HG02588 (cell line): ENCODE results near the gene PEX6.

ENCODE experiments used
- ATAC-seq: cut with Tn5 transposase; IDR thresholded peaks from one replicate; pipeline ENCODE4 v1.9.1; 2021; ENCODE audit warnings: mild to moderate bottlenecking, moderate library complexity; ENCODE audit not compliant: unreplicated experiment

The PEX6 gene

DNA sequence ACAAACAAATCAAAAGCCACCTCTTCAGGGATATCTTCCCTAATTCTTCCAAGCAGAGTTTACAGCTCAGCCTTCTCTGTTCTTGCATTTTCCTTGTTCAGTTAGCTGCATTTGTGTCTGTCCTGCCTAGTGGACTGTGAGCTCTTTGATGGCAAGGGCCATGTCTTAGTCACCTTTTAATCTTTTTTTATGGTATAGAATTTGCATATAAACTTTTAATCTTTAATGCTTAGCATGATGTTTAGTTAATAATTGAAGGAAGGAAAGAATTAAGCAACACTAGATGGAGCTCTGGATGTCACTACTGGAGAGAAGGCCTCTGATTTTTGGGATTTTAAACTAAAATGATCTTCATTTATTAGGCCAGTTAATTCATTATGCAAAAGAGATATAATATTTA, 17.5 kb upstream of the PEX6 start:
- ATAC-seq = no peak

DNA sequence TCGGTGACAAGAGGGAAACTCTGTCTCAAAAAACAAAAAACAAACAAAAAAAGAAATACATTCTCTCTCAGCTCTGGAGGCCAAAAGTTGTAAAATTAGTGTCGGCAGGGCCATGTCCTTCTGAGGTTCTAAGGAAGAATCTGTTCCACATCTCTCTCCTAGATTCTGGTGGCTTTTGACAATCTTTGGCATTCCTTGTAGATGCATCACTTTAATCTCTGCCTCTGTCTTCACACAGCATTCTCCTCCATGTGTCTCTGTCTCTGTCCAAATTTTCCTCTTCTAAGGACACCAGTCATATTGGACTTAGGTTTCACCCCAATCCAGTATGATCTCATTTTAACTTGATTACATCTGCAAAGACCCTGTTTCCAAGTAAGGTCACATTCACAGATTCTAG, 14.5 kb upstream of the PEX6 start:
- no peak for ATAC-seq

DNA sequence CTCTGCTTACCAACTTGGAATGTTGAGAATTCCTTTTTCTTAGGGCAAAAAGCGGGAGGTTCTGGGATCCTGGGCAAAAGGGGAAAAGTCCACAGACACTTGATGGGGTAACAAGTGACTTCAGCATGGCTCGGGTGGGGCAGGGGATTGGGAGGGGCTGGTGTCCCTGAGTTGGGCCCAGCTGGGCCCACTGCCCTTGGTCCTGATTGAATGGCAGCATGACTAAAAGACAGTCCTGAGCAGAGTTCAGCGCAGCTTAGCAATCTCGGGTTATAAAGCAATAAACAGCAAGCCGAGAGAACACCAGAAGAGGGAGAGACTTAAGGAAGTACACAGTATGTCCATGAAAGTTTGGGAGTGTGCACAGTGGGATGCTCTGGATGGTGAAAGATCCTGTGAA, 10.9 kb upstream of the PEX6 start:
- ATAC-seq = no peak

DNA sequence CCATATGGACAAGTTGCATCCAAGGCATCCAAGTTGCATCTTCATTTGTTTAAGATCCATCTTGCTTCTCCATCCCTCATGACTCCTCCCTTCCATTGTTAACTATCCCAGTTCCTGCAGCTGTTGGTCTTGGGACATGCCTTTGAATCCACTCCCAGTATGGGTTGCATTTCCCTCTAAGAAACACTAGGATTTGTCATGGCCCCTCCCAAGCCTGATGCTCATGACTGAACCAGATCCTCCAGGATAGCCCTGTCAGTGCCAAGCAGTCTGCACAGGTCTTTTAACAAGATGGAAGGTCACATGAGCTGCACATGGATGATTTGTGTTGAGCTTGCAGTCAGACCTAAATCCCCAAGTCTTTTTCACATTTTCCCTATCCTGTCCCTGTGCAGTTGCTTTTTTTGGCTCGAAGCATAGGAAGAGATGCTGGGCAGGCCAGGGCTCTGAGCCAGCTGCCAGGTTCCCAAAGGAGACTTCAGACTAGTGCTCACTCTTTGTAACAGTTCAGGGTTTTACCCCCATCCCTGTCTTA, 9.6 kb upstream of the PEX6 start:
- no peak for ATAC-seq

DNA sequence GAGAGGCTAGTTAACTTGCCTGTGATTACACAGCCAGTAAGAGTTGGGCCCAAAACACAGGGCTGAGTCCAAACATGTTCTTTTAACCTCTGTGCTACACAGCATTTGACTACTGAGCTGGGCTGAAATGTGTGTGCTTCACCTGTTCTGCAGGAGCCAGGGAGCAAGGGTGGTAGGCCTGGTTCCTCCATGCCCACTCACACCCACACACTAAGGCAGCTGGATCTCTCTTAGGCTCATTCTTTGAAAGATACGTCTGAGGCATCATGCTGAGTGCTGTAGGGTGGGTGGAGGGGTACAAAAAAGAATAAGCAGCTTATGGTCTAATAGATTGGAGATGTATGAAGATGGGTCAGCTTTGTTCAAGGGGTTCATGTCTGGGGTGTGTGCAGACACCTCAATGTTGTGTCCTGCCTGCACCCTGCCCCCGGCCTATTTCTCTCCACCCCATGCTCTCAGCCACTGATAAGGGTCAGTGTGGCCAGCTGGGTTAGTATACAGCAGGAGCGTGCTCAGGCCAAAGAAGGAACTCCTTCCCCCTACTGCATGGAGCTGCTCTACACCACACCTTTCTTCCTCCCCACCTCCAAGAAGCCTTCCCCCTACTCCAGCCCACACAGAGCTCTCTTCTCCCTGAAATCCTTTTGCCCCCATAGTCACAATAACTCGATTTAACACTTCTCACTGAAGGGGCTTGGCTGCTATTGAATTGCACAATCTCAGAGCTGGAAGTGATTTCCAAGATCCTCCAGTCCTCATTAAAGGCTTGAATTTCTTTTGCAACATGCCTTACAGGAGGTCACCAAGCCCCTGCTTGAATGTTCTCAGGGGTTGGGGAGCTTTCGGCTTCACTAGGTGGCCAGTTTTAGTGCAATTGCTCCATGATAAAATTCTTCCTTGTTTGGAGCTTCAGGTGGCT, 8.8 kb upstream of the PEX6 start:
- no peak for ATAC-seq

DNA sequence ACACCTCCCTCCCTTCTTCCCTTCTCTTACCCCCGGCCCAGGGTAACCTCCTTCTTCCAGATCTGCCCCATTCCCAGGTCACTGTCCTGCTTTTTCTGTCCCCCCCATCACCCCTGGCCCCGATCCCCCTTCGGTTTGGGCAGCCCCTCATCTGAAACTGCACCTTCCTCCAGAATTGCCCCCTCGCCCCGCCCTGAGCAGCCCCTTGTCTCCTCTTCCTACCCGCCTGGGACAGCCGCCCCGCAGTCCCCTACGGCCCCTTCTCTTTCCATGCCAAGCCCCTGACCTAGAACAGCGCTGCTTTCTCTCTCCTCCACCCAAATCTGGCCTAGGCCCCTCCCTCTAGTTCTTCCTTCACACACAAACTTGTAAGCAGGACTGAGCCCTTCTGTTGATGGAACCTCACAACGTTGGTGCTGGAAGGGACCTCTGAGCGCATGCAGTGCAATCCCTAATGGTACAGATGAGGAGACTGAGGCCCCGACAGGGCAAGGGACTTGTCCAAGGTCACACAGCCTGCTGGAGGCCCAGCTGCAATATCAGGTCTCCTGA, 6.0 kb upstream of the PEX6 start:
- ATAC-seq = no peak

DNA sequence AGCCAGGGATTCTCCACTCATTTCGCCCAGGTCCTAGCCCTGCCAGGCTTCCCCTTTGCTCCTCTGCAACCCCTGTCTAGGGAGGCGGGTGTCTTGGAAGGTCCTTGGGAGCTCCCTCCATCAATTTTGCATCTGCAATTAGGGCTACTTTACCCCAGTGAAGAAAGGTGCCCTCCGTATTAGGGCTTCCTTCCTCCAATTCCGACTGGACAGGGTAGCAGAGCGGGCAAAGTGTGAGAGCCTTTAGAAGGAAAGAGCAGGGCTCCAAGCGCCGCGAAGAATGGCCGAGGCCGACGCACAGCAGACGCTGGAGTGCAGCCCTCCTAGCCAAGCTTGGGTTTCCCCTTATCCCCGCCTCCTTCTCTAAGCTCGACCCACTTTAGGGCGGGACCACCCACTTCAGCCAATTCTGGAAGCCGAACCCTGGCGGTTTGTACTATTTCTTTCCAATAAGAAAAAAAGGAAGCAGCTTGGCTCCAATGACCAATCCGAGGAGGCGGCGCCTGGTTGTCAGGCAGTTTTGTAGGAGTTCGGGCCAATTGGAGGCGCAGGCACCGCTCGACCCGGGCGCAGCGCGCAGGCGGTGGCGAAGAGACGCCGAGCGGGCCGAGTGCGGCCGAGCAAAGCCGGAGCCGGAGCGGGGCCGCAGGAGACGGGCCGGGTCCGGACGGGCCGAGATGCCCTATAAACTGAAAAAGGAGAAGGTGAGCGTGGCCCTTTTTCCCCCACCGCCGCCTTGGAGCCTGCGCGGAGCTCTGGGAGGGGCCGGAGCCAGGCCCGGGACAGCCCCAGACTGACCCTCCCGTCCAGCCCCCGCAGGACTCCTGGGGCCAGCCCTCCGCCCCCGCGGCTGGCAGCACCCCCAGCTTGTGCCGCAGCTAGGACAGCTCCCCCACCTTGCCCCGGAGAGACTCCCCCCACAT, 5.3 kb upstream of the PEX6 start, which contains the start of gene PPP2R5D:
PPP2R5D (plus strand) TSS at position 570 of the 923 bp plus-strand sequence; CDS start at position 678, 108 bp downstream.
- peak; percentile 91 for ATAC-seq

DNA sequence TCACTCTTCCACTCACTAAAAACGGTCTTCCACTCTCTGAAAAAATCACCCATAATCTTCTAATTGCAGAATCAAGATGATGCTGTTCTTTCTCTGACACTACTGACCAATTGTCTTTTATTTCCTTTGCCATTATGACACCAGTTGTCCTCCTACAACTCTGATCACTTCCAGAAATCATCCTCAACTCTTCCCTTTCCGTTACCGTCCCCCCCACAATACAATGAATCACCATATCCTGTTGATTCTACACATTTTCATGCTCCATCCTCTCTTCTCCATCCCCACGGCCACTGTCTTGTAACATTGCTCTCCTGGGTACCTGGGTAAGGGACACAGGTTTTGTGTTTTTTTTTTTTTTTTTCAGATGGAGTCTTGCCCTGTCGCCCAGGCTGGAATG, 2.9 kb upstream of the PEX6 start:
- no peak for ATAC-seq

DNA sequence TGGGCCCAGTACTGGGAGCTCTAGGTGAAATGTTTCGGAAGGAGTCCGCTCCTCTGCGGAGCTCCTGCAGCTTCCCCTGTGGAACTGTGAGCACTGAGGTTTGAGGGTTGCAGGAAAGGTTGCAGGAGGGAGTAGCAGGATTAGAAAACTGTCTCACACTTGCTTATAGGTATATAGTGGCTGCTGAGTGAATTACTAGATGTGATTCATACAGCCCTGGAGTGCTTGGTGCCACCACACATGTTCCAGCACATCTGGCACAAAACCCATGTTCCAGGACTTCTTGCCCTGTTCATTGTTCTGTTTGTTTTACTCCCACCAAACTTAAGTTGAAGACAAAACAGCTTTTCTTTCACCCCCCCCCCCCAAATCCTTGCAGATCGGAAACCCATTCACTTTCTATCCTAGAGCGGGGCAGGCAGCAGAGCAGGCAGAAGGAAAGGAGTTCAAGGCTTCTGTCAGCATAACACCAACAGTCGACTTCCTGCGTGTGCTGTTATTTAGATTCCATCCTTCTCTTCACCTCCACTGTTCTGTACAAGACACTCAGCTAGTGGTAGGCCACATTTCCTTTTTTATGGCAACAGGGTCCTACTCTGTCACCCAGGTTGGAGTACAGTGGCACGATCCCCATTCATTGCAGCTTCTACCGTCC, 669 bp upstream of the PEX6 start:
- no peak for ATAC-seq

DNA sequence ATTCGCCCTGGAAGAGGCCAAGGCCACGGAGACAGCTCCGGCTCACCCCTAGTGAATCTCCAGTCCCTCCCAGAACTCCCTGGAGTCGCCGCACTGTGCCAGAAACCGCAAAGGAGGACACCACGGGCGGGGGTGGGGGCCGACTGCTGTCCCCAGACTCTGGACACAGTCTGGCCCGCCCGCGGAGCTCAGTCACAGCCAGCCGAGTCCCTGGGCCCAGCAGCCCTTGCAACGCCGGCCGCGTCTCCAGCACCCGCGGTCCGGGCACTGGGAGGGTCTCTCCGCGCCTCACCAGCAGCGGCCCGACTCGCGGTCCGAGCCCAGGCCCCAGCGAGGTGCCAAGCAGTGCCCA, 518 bp downstream of the PEX6 start:
- peak; percentile 21 for ATAC-seq

DNA sequence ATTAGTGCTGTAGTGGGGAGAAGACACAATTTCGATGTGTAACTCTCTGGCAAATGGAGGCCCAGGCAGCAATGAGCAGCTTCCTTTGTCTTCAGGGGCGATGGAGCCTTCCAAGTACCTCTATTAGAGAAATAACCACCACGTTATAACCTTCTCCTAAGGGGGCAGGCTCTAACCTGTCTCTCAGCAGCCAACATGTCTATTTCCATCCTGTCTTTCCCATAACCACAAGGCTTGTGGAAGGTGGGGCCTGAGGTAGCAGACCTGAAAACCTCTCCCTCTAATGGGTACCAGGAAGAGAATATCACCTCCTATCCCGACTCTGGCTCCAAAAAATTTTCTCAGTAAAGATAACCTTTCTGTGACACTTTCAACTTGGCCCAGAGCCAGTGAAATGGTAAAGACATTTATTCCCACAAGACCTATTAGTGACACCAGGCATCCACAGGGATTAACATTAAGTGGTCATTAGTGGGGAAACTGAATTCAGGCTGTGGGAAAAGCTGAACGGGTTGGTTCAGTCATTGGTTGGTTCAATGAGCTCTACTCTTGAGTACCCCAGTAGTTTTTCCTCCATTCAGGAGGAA, 4.0 kb downstream of the PEX6 start:
- no peak for ATAC-seq

DNA sequence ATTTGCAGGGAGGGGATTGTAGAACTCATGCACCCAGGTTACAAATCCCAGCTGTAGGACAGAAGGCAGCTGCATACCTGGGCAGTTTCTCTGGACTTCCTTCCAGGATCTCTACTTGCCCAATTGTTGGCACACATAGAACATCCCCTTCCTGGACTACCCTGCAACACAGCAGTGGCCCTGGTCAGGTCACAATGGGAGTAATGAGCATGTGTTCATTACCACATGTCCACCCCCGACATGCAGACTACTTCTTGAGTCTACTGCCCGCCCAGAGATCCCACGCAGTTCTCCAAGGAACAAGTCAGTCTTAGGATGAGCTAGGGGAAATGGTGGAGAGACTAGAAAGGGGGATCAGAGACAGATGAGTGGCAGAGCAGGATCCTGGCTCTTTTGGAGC, 5.1 kb downstream of the PEX6 start:
- no peak for ATAC-seq

DNA sequence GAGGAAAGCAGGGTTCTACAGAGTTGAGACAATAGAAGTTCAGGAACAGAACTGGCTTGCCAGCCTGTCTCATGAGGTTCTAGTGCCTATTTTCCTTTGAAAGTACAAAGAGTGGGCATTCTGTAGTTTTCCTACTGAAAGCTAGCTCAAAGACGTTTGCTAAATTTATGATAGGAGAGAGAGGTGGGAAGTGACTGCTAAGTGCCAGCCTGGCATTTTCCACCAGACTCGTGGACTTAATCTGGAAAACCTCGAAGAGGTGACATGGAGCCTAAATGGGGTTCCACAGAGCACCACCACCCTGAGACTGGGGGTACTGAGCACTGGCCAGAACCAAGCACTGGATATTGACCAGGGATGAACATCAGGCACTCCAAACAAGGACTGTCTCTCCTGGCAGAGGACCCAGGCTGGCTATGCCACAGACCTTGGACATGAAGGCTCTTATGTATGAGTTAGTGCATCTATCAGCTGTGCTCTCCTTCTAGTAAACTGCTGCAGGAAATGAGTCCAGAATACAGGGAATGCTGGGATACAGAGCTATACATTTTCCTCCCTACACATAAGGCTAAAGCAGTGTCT, 7.1 kb downstream of the PEX6 start:
- no peak for ATAC-seq

DNA sequence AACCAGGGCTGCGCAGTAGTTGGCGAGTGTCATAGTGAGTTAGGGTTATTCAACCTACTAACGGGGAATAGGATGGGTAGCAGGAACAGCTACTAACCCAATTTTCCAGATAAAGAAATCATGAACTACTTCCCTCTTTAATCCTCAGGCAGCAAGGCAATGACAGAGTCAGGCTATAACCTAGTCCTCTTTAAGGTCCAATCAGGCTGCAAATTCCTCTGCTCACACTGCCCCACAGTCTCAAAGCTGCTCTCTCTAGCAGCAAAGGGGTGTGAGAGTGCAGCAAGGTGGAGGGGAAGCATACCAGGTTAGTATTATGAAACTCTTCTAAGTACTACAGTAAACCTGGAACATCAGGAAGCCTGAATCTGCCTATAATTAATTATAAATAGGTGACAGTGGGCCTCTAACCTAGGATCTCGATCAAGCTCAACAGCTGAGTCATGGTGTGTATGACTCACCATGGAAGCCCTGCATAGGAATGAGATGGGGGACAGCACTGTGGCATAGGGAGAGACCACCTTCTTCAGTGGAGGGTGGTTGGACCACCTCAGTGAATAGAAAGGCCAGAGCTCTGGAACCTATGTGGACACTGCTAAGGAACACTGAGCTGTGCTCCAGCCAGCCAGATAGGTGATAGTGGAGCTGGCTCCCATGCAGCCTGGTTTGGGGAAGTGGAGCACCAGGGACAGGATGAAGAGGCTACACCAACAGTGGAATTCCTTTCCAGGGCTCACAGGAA, 7.9 kb downstream of the PEX6 start:
- no peak for ATAC-seq

DNA sequence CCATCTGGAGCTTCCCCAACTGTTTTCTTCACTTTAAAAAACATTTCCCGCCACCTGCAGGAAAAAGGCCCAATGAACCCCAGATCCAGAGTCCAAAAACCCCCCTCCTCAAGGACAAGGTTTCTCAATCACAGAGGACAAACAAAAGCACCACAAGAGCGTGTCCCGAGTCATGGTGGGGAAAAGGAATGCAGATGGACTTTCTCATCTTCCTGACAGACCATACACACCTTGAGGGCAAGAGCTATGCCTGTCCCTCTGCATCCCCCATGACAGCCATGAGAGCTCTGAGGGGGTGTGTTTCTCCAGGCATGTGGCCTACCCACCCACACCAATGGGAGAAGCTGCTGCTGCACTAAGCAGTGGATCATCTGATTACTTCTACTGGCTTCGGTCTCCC, 9.0 kb downstream of the PEX6 start:
- ATAC-seq = no peak

DNA sequence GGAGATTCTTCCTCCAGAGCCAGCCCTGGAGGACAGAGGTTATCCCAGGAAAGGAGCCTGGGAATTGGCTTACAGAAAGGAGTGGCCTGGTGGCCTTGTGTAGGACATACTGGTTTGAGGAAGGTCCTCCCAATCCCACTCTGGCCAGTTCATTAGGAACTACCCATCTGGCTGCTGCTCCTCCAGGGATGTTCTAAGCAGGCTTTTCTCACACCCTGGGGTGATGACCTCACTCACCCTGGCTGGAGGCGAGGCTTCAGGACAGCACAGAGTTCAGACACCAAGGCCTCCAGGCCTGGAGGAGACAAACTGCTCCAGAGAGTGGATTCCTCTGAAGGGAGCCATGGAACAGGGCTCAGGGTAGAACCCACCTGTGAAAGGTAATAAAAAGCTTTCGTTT, 9.6 kb downstream of the PEX6 start:
- no peak for ATAC-seq

DNA sequence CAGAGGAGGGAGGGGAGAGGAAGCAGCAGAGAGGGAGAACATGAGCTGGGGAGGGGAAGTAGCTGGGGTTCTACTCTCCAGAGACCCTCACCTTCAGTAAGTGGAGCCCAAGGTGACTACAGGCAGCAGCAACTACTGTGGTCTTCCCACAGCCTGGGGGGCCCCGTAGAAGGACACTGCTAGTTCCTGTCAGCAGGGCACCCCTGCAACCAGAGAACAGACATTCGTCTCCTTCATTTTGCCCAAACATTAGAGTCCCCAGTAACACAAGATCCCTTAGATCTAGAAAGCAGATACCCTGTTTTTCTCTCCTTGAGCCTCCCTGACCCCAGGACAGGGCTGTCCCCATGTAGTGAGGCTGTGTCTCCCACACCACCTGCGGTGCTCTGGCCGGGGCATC, 10.2 kb downstream of the PEX6 start:
- ATAC-seq = no peak

DNA sequence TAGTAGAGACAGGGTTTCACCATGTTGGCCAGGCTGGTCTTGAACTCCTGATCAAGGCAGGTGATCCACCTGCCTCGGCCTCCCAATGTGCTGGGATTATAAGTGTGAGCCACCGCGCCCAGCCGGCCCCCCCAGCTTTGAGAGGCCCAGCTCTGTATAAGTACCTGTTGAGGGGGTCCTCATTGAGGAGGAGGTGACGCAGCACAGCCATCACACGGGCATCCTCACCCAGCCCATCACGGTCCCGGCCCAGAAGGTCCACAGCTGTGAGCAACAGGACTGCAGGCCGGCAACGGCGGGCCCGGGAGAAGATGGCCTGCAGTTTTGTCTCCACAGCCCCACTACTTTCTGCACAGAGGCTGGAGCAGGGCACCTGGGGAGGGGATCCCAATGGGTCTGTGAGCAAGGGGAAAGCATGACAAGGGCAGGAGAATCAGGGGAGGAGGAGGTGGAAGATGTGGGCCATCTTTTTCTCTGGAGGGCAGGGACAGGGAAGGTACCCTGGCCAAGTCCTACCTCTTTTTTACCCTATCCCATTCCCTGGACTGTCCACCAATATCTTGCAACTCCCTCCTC, 10.8 kb downstream of the PEX6 start:
- ATAC-seq = no peak

DNA sequence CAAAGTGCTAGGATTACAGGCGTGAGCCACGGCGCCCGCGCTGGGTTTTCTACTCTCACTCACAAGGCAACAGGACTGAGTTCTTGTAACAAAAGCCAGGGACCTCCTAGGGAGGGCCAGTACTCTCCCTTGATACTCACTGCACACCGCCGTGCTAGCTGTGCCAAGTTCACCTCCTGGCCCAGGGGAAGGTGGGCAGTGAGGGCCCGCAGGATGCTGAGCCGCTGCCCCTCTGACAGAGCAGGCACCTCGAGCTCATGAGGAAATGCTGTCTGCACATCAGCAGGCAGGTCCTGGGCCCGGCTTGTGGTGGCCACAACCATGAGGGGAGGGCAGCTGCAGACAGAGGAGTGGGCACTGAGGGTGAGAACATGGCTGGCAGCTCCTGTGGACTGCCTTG, 11.8 kb downstream of the PEX6 start:
- no peak for ATAC-seq
